IPS-15b (cell line): Measurements from ENCODE around the gene RASIP1.

Source experiments
- H3K27me3 ChIP-seq: one replicate; pipeline ENCODE4 v1.6.1; 2013; ENCODE audit warnings: low read length; ENCODE audit not compliant: control insufficient read depth, insufficient read depth
- H3K36me3 ChIP-seq: one replicate; pipeline ENCODE4 v1.6.1; 2013; ENCODE audit warnings: low read length; ENCODE audit not compliant: control insufficient read depth, insufficient read depth
- H3K4me1 ChIP-seq: one replicate; pipeline ENCODE4 v1.6.1; 2013; ENCODE audit warnings: mild to moderate bottlenecking, low read length; ENCODE audit not compliant: control insufficient read depth, insufficient read depth
- H3K4me3 ChIP-seq: one replicate; pipeline ENCODE4 v1.5.1; 2013; ENCODE audit warnings: low read depth, low read length
- H3K9ac ChIP-seq: one replicate; pipeline ENCODE4 v1.6.1; 2013; ENCODE audit warnings: low read depth, mild to moderate bottlenecking, low read length
- H3K9me3 ChIP-seq: one replicate; pipeline ENCODE4 v1.6.1; 2013; ENCODE audit warnings: mild to moderate bottlenecking, low read length; ENCODE audit not compliant: control insufficient read depth, insufficient read depth

The RASIP1 gene

DNA sequence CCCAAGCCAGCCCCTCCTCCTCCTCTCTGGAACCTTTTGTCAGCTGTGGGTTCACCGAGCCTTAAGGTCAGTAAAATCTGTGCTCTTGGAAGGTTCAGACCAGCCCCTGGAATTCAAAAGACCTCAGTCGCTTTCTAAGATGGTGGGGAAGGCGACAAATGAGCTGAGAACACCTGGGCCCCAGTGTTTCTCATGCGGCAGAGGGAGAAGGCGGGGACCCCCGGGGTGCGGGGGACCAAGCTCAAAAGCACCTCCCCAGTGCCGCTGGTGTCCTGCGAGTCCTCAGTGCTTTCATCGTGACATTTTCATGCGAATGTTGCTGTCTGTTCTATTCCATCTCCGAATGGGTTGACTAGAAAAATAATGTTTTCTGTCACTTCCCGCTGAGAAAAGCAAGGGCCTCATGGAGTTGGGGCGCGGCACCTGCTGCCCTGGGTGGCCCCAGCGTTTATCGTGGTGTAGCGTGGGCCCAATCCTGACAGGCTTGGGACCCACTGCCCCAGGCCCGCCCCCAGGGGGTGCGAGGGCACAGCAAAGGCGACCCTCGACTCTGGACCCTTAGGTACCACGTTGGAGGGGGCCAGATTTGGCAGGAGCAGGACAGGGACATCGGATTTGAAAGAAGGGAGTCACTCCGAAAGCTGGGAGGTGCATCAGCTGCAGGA lies 66.8 kb downstream of the RASIP1 start:
- no peaks in the 10 kb centered on the region for H3K36me3 ChIP-seq
- H3K4me1 ChIP-seq, result peaks cover 13% of the 10 kb centered on the region
- H3K9ac ChIP-seq, result no peak overlapping the region
- peak overlapping the region; percentile 30 for H3K4me3 ChIP-seq
- peaks cover 8% of the 10 kb centered on the region for H3K27me3 ChIP-seq
- H3K9me3 ChIP-seq, result no peaks in the 10 kb centered on the region

DNA sequence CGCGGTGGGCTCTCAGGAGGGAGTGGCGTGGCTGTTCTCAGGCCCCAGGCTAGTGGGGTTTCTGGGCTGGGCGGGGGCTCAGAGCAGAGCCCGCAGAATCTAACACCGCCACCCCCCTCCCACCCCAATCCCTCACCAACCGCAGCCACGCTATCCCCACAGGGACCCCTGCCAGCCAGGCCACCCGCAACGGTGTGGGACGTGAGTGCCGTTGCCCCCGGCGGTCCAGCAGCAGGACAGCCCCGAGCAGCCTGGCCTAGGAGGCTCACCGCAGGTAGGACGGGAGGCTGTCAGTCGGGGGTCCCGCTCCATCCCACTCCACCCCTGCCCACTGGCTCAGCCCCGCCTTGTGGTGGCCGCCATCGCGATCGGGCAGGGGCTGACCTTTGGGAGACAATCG lies 67.4 kb downstream of the RASIP1 start, which contains the start of gene NTN5:
Gene NTN5, minus strand, starts transcription at position 24 of the 400 bp plus-strand sequence. CDS start 2,031 bp downstream, outside the sequence.
- Histone ChIP-seq H3K9me3 (no peaks in the 10 kb centered on the region), H3K9ac (no peak within 1 kb of the TSS), H3K27me3 (peaks cover 8% of the 10 kb centered on the region), H3K4me1 (peaks cover 13% of the 10 kb centered on the region), H3K36me3 (no peaks in the 10 kb centered on the region), H3K4me3 (peak within 1 kb of the TSS; percentile 30)

DNA sequence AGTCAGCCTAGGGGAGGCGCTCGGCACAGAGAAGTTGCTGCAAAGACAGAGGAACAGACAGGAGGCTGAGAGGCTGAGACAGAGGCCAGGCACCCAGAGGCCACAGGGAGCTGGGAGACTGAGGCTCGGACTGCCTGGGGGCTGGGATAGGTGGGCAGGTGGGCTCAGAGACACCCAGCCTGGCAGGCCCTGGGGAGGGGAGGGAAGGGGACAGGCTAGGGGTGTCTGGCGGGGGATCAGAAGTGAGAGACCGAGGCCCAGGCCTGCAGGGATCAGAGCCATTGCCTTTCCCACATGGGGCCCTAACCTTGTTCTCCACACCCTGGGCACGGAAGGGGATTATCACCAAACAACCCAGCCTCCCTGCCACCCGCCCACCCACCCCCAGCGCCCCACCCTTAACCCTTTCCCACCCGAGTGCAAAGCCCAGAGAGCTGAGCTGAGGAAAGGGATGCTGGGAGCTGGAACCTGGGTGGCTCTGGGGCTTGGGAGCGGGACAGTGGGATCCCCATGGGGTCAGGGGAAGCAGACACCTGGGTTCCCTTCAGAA lies 68.9 kb downstream of the RASIP1 start:
- Histone ChIP-seq H3K4me3 (no peak overlapping the region), H3K9me3 (no peaks in the 10 kb centered on the region), H3K36me3 (no peaks in the 10 kb centered on the region), H3K27me3 (peaks cover 8% of the 10 kb centered on the region), H3K9ac (no peak overlapping the region), H3K4me1 (peaks cover 13% of the 10 kb centered on the region)

DNA sequence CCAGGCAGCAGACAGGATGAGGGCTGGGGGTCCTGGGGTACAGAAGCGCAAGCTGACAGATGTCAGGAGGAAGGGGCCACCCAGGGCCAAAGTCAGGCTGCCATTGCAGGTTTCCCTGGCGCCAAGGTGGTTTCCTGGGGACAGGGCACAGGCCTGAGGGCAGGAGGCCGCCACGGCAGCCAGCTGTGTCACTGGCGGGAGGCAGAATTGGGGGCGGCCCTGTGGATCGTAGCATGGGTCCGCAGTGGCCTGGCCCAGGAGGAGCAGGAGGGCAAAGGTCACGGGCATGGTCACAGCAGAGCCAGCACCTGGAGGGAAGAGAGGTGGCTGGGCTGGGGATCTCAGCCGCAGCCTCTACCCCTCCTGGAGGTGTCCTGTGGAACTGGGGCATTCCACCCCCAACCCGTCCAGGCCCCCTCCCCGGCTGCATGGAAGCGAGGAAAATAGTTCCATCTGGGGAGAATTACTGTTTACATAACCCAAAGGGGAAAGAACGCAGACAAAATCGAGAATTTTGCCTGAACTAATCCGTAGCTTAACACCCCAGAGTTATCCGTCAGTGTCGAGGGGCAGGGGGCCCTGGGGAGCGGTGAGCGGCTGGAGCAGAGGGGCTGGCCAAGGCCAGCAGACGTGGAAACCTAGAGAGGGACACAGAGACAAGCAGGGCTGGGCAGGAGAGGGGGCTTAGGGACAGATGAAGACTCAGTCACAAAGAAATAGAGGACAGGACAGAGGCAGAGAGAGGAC lies 69.5 kb downstream of the RASIP1 start:
- H3K4me3 ChIP-seq, result no peak overlapping the region
- no peaks in the 10 kb centered on the region for H3K9me3 ChIP-seq
- peaks cover 8% of the 10 kb centered on the region for H3K27me3 ChIP-seq
- peaks cover 13% of the 10 kb centered on the region for H3K4me1 ChIP-seq
- no peaks in the 10 kb centered on the region for H3K36me3 ChIP-seq
- H3K9ac ChIP-seq, result no peak overlapping the region
